ENCODE results near the gene STIM1.
"Not testable (repeated sequence)": the region's sequence is repeated elsewhere in the genome, so short reads cannot be mapped to it uniquely, and the experiment has no call there.

The STIM1 gene

DNA sequence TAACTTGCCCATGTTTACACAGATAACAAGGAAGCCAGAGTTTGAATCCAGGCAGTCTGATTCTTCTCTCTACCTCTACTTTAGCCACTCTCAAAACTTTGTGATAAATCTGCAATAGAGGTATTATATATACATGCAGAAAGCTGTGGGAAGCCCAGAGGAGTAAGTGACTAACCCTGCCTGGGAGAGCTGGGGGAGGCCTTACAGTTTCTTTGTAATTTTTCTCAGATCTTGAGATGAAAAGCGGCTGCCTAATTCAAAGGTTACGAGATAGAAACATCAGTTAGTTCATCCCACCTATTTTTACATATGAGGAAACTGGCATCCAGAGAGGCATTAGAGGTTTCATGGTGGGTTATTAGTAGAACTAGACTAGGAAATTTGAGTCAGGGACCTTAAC, 4.9 kb downstream of the STIM1 start:
- TF ChIP-seq, protein P1, sequence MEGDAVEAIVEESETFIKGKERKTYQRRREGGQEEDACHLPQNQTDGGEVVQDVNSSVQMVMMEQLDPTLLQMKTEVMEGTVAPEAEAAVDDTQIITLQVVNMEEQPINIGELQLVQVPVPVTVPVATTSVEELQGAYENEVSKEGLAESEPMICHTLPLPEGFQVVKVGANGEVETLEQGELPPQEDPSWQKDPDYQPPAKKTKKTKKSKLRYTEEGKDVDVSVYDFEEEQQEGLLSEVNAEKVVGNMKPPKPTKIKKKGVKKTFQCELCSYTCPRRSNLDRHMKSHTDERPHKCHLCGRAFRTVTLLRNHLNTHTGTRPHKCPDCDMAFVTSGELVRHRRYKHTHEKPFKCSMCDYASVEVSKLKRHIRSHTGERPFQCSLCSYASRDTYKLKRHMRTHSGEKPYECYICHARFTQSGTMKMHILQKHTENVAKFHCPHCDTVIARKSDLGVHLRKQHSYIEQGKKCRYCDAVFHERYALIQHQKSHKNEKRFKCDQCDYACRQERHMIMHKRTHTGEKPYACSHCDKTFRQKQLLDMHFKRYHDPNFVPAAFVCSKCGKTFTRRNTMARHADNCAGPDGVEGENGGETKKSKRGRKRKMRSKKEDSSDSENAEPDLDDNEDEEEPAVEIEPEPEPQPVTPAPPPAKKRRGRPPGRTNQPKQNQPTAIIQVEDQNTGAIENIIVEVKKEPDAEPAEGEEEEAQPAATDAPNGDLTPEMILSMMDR (IDR thresholded peaks at IDR 0.05; ENCODE audit: insufficient read depth, low read depth, low read length, missing control alignments), result no peak
- DNase-seq (ENCODE audit: low read depth), result no peak
- no peak overlapping the region; the same call in 1 of the 2 replicates for H3K4me3 ChIP-seq (ENCODE audit: low read depth, low read length)

- peak; percentile 41 for DNase-seq (ENCODE audit: low read depth)
These were observed 5.5 kb downstream of the STIM1 start for GRCh38 chr11:3860898-3861393.

DNA sequence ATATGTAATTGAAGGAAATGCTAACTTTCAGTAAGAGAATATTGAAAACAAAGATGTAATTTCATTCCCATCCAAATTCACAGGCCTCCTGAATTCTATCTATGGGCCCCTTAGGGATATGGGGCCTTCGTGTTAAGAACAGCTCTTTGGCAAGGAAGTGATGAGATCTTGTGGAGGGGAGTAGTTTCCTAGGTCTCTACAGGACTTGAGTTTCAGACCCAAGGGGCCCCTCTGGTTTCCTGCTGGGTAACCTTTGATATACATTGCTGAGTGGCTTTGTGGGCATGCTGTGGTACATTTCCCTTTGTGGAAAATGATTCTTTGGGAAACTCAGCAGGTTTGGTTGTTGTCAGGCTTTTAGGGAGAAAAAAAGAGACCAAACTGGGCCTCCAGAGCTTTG, 6.2 kb downstream of the STIM1 start:
- DNase-seq (ENCODE audit: low read depth), result peak; percentile 49
- TF ChIP-seq, protein P1 (IDR thresholded peaks at IDR 0.05; ENCODE audit: insufficient read depth, low read depth, low read length, missing control alignments), result no peak
- H3K4me3 ChIP-seq (ENCODE audit: low read depth, low read length), result peak overlapping the region; percentile 11

More at GRCh38 chr11:3860898-3861393, 5.5 kb downstream of the STIM1 start:
- not testable (repeated sequence) for H3K4me3 ChIP-seq (ENCODE audit: low read depth, low read length)

DNA sequence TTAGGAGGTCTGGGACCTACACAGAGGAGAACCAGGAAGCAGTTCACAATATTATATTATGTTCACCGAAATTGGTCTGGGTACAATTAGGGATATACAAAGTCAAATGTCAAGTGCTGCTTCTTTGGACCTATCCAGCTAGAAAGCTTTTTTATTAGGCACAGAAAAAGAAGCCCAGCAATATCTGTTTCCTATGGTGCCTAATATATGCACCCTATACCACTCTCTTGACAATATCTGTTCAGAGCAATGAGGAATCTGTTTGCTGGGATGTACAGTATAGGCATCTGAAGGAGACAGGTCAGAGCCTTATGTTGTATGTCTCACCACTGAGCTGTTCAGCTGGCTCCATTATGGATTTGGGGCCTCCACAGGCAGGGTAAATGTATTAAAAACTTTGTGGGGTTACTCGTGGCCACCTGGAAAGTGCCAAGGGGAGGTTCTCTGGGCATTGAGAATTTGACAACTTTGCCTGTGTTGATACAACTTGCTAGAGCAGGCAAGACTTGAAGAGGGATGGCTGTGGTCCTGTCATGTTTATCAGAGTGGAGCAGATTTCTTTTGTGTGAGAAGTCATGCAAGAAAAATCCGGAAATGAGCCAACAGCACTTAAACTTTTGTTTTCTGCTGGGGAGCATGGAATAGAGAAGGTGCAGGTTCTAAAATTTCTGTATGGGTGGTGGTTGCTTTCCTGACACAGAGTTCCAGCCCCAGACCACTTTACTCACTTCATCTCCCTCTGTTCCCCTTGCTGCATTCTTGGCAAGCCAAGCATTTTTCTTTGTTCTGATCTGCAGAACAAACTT, 10.1 kb downstream of the STIM1 start:
- TF ChIP-seq, protein P1 (IDR thresholded peaks at IDR 0.05; ENCODE audit: insufficient read depth, low read depth, low read length, missing control alignments), result no peak
- H3K4me3 ChIP-seq (ENCODE audit: low read depth, low read length), result peak overlapping the region; percentile 27
- peak; percentile 75 for DNase-seq (ENCODE audit: low read depth)

- peak overlapping the region; percentile 27; the same call in 1 of the 2 replicates for H3K4me3 ChIP-seq (ENCODE audit: low read depth, low read length)
- peak; percentile 85 for DNase-seq (ENCODE audit: low read depth)
- TF ChIP-seq, protein P1 (IDR thresholded peaks at IDR 0.05; ENCODE audit: insufficient read depth, low read depth, low read length, missing control alignments), result no peak
These were observed 10.7 kb downstream of the STIM1 start for GRCh38 chr11:3866206-3866605.

- TF ChIP-seq, protein P1 (IDR thresholded peaks at IDR 0.05; ENCODE audit: insufficient read depth, low read depth, low read length, missing control alignments), result no peak
- no peak overlapping the region for H3K4me3 ChIP-seq (ENCODE audit: low read depth, low read length)
- no peak for DNase-seq (ENCODE audit: low read depth)
These were observed 11.4 kb downstream of the STIM1 start for GRCh38 chr11:3866836-3867208.

DNA sequence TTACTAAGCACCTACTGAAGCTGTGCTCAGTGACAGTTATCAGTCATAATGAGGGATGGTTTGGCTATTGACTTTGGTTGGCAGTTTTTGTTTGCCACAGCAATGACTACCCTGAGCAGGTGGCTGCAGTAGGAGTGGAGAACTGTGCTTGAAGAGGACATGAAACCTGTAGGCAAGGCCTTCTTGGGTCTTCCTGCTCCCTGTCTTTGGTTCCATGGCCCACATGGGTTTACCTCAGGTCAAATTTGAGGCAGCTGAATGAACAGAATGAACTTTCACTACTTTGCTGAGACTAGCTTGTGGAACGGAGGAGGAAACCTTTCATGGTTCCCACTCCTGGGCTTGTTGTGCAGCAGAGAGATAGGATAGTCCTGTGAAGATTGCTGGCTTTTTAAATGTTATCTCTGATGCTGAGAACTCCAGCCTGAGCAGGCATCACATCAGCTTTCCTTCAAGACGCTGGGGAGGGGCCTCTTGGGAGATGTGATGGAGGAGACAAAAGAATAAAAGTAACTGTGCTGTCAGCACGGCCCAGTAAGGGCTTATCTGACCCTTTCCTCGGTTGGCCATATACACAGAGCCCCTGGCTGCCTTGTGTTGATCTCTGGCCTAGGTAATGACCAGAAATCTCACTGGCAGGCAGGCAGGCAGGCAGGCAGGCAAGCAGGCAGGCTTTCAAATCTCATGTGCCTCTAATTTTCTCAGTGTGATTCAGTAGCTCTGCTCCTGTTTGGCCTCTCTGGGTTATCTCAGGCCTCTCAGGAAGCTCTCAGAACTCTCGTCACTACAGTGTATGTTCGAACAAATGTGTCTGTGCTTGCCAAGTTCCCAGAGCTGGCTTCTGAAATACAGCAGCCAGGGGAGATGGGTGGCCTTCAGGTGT, 12.0 kb downstream of the STIM1 start:
- TF ChIP-seq, protein P1 (IDR thresholded peaks at IDR 0.05; ENCODE audit: insufficient read depth, low read depth, low read length, missing control alignments), result no peak
- DNase-seq (ENCODE audit: low read depth), result peak; percentile 89
- peak overlapping the region; percentile 3; the same call in 1 of the 2 replicates for H3K4me3 ChIP-seq (ENCODE audit: low read depth, low read length)

All from GM12865 (cell line).